HepG2 (cell line): ENCODE measurements around the gene SGPP1. TPM values are rescaled to one million over a fixed set of nuclear protein-coding genes. Genes with fewer than 3 reads are reported as not detected.

ENCODE experiments used
- CCAR2 ChIP-seq: fragments of 200-400 bp; formaldehyde crosslinking; optimal IDR thresholded peaks from 2 replicates; pipeline ENCODE3; 2018; ENCODE audit warnings: low read depth, mild to moderate bottlenecking, low read length, moderate library complexity
- DPF2 ChIP-seq: sonication (generic); formaldehyde crosslinking; IDR thresholded peaks from 2 replicates; pipeline ENCODE4 v1.4.0; 2020; ENCODE audit warnings: mild to moderate bottlenecking, low read depth, missing genetic modification reagents, borderline replicate concordance
- GLMP ChIP-seq: sonication (generic); formaldehyde crosslinking; IDR thresholded peaks from 2 replicates; pipeline ENCODE4 v1.9.0; 2021; ENCODE audit warnings: missing genetic modification reagents, mild to moderate bottlenecking, borderline replicate concordance
- HINFP ChIP-seq: sonication (generic); formaldehyde crosslinking; IDR thresholded peaks from 2 replicates; pipeline ENCODE4 v1.4.0; 2020; ENCODE audit warnings: low read depth, mild to moderate bottlenecking, missing genetic modification reagents
- IKZF5 ChIP-seq: IDR thresholded peaks from 2 replicates; pipeline ENCODE4 v1.6.1; 2018; ENCODE audit warnings: missing genetic modification reagents, mild to moderate bottlenecking, missing compliant biosample characterization
- KIAA2018 ChIP-seq: sonication (generic); formaldehyde crosslinking; IDR thresholded peaks from 2 replicates; pipeline ENCODE4 v1.5.0; 2020; ENCODE audit warnings: mild to moderate bottlenecking, missing genetic modification reagents, borderline replicate concordance
- MEIS2 ChIP-seq: sonication (generic); formaldehyde crosslinking; IDR thresholded peaks from 2 replicates; pipeline ENCODE4 v1.9.0; 2021; ENCODE audit warnings: mild to moderate bottlenecking, missing genetic modification reagents
- SALL1 ChIP-seq: sonication (generic); formaldehyde crosslinking; IDR thresholded peaks from 2 replicates; pipeline ENCODE4 v1.8.0; 2022; ENCODE audit warnings: mild to moderate bottlenecking, missing genetic modification reagents
- SATB2 ChIP-seq: sonication (generic); formaldehyde crosslinking; IDR thresholded peaks from 2 replicates; pipeline ENCODE4 v1.5.0; 2020; ENCODE audit warnings: missing genetic modification reagents
- TBP ChIP-seq: sonication (generic); formaldehyde crosslinking; IDR thresholded peaks from 2 replicates; pipeline ENCODE4 v1.5.0; 2020; ENCODE audit warnings: missing genetic modification reagents
- ZNF12 ChIP-seq: sonication (generic); formaldehyde crosslinking; IDR thresholded peaks from 2 replicates; pipeline ENCODE4 v1.5.0; 2020; ENCODE audit warnings: missing genetic modification reagents
- ZNF160 ChIP-seq: sonication (generic); formaldehyde crosslinking; IDR thresholded peaks from 2 replicates; pipeline ENCODE4 v1.8.0; 2022; ENCODE audit warnings: mild to moderate bottlenecking, inconsistent platforms, missing genetic modification reagents
- ZNF274 ChIP-seq: sonication (generic); formaldehyde crosslinking; IDR thresholded peaks from 2 replicates; pipeline ENCODE4 v1.5.1; 2020; ENCODE audit warnings: mild to moderate bottlenecking, missing genetic modification reagents
- ZNF343 ChIP-seq: sonication (generic); formaldehyde crosslinking; IDR thresholded peaks from 2 replicates; pipeline ENCODE4 v1.4.0; 2020; ENCODE audit warnings: mild to moderate bottlenecking, missing genetic modification reagents
- ZNF639 ChIP-seq: conservative IDR thresholded peaks from 2 replicates; pipeline ENCODE4 v1.6.1; 2018; ENCODE audit warnings: missing genetic modification reagents
- ZNF7 ChIP-seq: IDR thresholded peaks from 2 replicates; pipeline ENCODE4 v1.6.1; 2016; ENCODE audit warnings: missing biosample characterization, missing genetic modification reagents
- polyA plus RNA-seq, 8 experiments: library from polyadenylated mRNA; depleted of rRNA in 3 of 8; stranded (reverse) in 7 of 8; unstranded in 1 of 8; fragments of >200 nt; fragmentation: Illumina TruSeq in 4 of 8; extraction: Trizol in 4 of 8; gene quantifications; 2 replicates each; pipeline versions ENCODE4 v1.2.1 to v1.2.3, GENCODE V29; 2011 to 2016; ENCODE audit warnings: low read depth in 4 of 8, missing spikeins in 1 of 8, mixed read lengths in 1 of 8; ENCODE audit not compliant: insufficient read depth in 1 of 8
- total RNA-seq, 5 experiments: library from RNA; depleted of rRNA; stranded (reverse); fragments of >200 nt; fragmentation: Illumina TruSeq; extraction: Trizol; gene quantifications; 2 replicates each; pipeline ENCODE4 v1.2.3, GENCODE V29; 2016; ENCODE audit warnings: low read depth in 1 of 5

The SGPP1 gene
- total and polyA plus RNA-seq, 2 of the 13 experiments (the other 11 are each of a cell fraction or from before 2014, with no cell fraction given): 6.4 to 6.8 TPM

GRCh38 chr14:63641473-63642228, 86.2 kb downstream of the SGPP1 start, which contains the start of gene WDR89 (continued):
- TF ChIP-seq MEIS2 (CRISPR knock-in tag) (peak; percentile 85; the same call in 1 of the 2 replicates), SALL1 (peak; percentile 95), HINFP (CRISPR knock-in tag) (no peak), SATB2 (CRISPR knock-in tag) (peak; percentile 89), ZNF343 (no peak), ZNF160 (CRISPR knock-in tag) (no peak), ZNF274 (CRISPR knock-in tag) (peak; percentile 86), ZNF7 (CRISPR knock-in tag) (no peak), KIAA2018 (no peak), ZNF639 (peak; percentile 83), DPF2 (no peak), GLMP (CRISPR knock-in tag) (no peak), TBP (CRISPR knock-in tag) (no peak), ZNF12 (CRISPR knock-in tag) (0 out of 2 replicates have a peak, but pooled peaks have one; percentile 53), IKZF5 (CRISPR knock-in tag) (peak; percentile 89), CCAR2 (no peak)
